ENCODE measurements around the gene SCN4A.

Gene SCN4A

GRCh38 chr17:63955232-63955631 lies 17.5 kb downstream of the SCN4A start:
- DNase-seq (ENCODE audit: low read depth), result no peak

GRCh38 chr17:63954402-63955063 lies 18.2 kb downstream of the SCN4A start:
- DNase-seq (ENCODE audit: low read depth), result no peak

- no peak for DNase-seq (ENCODE audit: low read depth)
Measured at GRCh38 chr17:63950940-63951907, 21.5 kb downstream of the SCN4A start.

GRCh38 chr17:63949576-63950250 lies 23.0 kb downstream of the SCN4A start:
- DNase-seq (ENCODE audit: low read depth), result no peak

- DNase-seq (ENCODE audit: low read depth), result no peak
Measured at GRCh38 chr17:63948521-63948920, 24.2 kb downstream of the SCN4A start.

GRCh38 chr17:63947711-63948330 lies 24.9 kb downstream of the SCN4A start:
- DNase-seq (ENCODE audit: low read depth), result no peak

GRCh38 chr17:63946440-63947363 lies 26.0 kb downstream of the SCN4A start:
- DNase-seq (ENCODE audit: low read depth), result no peak

GRCh38 chr17:63945784-63946439 lies 26.8 kb downstream of the SCN4A start:
- no peak for DNase-seq (ENCODE audit: low read depth)

- DNase-seq (ENCODE audit: low read depth), result no peak
Measured at GRCh38 chr17:63944736-63945499, 27.8 kb downstream of the SCN4A start.

- DNase-seq (ENCODE audit: low read depth), result no peak
Measured at GRCh38 chr17:63943745-63944144, 29.0 kb downstream of the SCN4A start.

- DNase-seq (ENCODE audit: low read depth), result no peak
Measured at GRCh38 chr17:63942309-63942985, 30.3 kb downstream of the SCN4A start.

- DNase-seq (ENCODE audit: low read depth), result no peak
Measured at GRCh38 chr17:63941751-63942150, 31.0 kb downstream of the SCN4A start.

GRCh38 chr17:63941162-63941561 lies 31.6 kb downstream of the SCN4A start:
- no peak for DNase-seq (ENCODE audit: low read depth)

GRCh38 chr17:63940584-63940983 lies 32.1 kb downstream of the SCN4A start:
- no peak for DNase-seq (ENCODE audit: low read depth)

- DNase-seq (ENCODE audit: low read depth), result no peak
Measured at GRCh38 chr17:63939884-63940283, 32.8 kb downstream of the SCN4A start.

- no peak for DNase-seq (ENCODE audit: low read depth)
Measured at GRCh38 chr17:63939401-63939800, 33.3 kb downstream of the SCN4A start.

GRCh38 chr17:63937920-63938319 lies 34.8 kb downstream of the SCN4A start:
- DNase-seq (ENCODE audit: low read depth), result no peak

GRCh38 chr17:63937319-63937718 lies 35.4 kb downstream of the SCN4A start:
- DNase-seq (ENCODE audit: low read depth), result no peak
